ENCODE data around the gene UBN1.

DNA sequence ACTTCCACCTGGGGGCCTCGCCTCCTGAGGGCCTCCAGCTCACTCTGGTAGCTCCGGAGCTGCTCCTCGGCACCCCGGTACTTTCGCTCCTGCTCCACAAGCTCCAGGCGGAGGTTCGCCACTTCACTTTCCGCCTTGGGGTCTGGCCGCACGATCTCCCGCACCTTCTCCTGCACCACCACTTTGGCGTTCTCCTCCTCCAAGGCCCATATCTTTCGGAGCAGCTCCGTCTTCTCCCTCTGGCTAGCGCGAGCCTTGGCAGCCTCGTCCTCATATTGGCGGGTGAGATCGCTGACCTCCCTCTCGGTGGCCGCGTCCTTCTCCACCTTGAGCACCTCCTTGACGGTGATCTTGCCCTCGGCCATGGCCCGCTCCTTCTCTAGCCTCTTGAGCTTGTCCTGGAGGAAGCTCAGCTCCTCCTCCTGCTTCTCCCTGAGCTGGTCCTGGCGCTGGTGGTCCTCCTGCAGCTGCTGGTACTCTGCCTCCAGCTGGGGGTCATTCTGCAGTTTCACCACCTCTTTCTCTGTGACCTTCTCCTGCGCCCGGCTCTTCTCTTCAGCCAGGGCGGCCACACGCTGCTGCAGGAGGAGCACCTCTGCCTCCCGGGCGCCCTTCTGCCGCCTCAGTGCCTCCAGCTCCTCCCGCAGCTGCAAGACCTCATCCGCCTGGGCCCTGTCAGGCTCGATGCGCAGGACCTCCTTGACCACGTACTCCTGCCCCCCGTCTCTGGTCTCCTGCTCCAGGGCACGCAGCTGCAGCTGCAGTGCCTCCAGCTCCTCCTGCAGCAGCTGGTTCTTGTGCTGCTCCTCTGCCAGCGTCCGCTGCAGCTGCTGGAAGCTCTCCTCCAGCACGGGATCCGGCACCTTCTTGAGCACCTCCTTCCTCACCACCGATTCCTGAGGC, 37.9 kb downstream of the UBN1 start:
- TF ChIP-seq, protein P1, sequence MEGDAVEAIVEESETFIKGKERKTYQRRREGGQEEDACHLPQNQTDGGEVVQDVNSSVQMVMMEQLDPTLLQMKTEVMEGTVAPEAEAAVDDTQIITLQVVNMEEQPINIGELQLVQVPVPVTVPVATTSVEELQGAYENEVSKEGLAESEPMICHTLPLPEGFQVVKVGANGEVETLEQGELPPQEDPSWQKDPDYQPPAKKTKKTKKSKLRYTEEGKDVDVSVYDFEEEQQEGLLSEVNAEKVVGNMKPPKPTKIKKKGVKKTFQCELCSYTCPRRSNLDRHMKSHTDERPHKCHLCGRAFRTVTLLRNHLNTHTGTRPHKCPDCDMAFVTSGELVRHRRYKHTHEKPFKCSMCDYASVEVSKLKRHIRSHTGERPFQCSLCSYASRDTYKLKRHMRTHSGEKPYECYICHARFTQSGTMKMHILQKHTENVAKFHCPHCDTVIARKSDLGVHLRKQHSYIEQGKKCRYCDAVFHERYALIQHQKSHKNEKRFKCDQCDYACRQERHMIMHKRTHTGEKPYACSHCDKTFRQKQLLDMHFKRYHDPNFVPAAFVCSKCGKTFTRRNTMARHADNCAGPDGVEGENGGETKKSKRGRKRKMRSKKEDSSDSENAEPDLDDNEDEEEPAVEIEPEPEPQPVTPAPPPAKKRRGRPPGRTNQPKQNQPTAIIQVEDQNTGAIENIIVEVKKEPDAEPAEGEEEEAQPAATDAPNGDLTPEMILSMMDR (IDR thresholded peaks at IDR 0.05; ENCODE audit: insufficient read depth, low read depth, low read length) = no peak
- TF ChIP-seq EZH2 (IDR thresholded peaks at IDR 0.05; ENCODE audit: insufficient read depth, low read length) = no peak
